HepG2 (cell line): Measurements from ENCODE around the gene QRFP.

ENCODE experiments used
- CBX5 ChIP-seq: sonication (generic); formaldehyde crosslinking; IDR thresholded peaks from 2 replicates; pipeline ENCODE4 v1.4.0; 2020; ENCODE audit warnings: missing genetic modification reagents, borderline replicate concordance
- MAX ChIP-seq: IDR thresholded peaks from 2 replicates; pipeline ENCODE4 v1.6.1; 2012; ENCODE audit warnings: inconsistent platforms
- MED1 ChIP-seq: sonication (generic); formaldehyde crosslinking; IDR thresholded peaks from 2 replicates; pipeline ENCODE4 v1.4.0; 2020; ENCODE audit warnings: missing genetic modification reagents
- NPAS2 ChIP-seq: sonication (generic); formaldehyde crosslinking; IDR thresholded peaks from 2 replicates; pipeline ENCODE4 v1.8.0; 2022; ENCODE audit warnings: mild to moderate bottlenecking, missing genetic modification reagents, borderline replicate concordance
- RFX5 ChIP-seq: IDR thresholded peaks from 2 replicates; pipeline ENCODE4 v1.6.1; 2011; ENCODE audit warnings: low read depth, low read length, improper control_type of control experiment
- STAT6 ChIP-seq: sonication (generic); formaldehyde crosslinking; IDR thresholded peaks from 2 replicates; pipeline ENCODE4 v1.4.0; 2020; ENCODE audit warnings: missing genetic modification reagents, mild to moderate bottlenecking, borderline replicate concordance
- ZNF337 ChIP-seq: sonication (generic); formaldehyde crosslinking; IDR thresholded peaks from 2 replicates; pipeline ENCODE4 v1.5.1; 2020; ENCODE audit warnings: missing genetic modification reagents, low read depth, mild to moderate bottlenecking, borderline replicate concordance
- TF ChIP-seq, protein P1 (sequence below): IDR thresholded peaks from 2 replicates; pipeline ENCODE4 v1.6.1; 2012; ENCODE audit warnings: low read length, improper control_type of control experiment

DNA sequence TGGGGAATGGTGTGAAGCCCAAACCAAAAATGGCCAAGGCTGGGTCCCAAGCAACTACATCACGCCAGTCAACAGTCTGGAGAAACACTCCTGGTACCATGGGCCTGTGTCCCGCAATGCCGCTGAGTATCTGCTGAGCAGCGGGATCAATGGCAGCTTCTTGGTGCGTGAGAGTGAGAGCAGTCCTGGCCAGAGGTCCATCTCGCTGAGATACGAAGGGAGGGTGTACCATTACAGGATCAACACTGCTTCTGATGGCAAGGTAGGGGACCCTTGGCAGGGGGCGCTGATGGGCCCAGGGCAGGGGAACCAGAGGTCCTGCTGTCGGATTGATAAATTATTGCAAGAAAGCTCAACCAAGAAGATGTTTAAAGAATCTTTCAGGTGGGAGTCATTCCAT is 41.8 kb downstream of the QRFP start:
- no peak for TF ChIP-seq MAX
- TF ChIP-seq ZNF337 = no peak
- TF ChIP-seq NPAS2 = no peak
- TF ChIP-seq STAT6 (CRISPR knock-in tag) = no peak
- TF ChIP-seq, protein P1, sequence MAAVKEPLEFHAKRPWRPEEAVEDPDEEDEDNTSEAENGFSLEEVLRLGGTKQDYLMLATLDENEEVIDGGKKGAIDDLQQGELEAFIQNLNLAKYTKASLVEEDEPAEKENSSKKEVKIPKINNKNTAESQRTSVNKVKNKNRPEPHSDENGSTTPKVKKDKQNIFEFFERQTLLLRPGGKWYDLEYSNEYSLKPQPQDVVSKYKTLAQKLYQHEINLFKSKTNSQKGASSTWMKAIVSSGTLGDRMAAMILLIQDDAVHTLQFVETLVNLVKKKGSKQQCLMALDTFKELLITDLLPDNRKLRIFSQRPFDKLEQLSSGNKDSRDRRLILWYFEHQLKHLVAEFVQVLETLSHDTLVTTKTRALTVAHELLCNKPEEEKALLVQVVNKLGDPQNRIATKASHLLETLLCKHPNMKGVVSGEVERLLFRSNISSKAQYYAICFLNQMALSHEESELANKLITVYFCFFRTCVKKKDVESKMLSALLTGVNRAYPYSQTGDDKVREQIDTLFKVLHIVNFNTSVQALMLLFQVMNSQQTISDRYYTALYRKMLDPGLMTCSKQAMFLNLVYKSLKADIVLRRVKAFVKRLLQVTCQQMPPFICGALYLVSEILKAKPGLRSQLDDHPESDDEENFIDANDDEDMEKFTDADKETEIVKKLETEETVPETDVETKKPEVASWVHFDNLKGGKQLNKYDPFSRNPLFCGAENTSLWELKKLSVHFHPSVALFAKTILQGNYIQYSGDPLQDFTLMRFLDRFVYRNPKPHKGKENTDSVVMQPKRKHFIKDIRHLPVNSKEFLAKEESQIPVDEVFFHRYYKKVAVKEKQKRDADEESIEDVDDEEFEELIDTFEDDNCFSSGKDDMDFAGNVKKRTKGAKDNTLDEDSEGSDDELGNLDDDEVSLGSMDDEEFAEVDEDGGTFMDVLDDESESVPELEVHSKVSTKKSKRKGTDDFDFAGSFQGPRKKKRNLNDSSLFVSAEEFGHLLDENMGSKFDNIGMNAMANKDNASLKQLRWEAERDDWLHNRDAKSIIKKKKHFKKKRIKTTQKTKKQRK = no peak
- no peak for TF ChIP-seq CBX5 (CRISPR knock-in tag)
- TF ChIP-seq MED1 (CRISPR knock-in tag) = no peak
- TF ChIP-seq RFX5 = no peak
